Measurements from ENCODE around the gene CCK.

GRCh38 chr3:42266085-42266484, at the start of gene CCK:
- TF ChIP-seq CTCF (conservative IDR thresholded peaks at IDR 0.05 in 1 of 2, IDR thresholded peaks at IDR 0.05 in 1 of 2; ENCODE audit: extremely low read depth in 1 of 2, insufficient read depth in 1 of 2, low read depth in 1 of 2, low read length in 2 of 2): no peak
- TF ChIP-seq EZH2 (IDR thresholded peaks at IDR 0.05; ENCODE audit: borderline replicate concordance, low read length): no peak
